ENCODE data around the gene SLC23A3.

The SLC23A3 gene

GRCh38 chr2:219169930-219170654 lies at the start of gene SLC23A3:
TSS of gene SLC23A3 (minus strand) at chr2:219170029. CDS start at chr2:219169984, 45 bp downstream.
- no peak for DNase-seq

GRCh38 chr2:219218732-219219701 lies 49.2 kb upstream of the SLC23A3 start, which contains the start of gene ABCB6:
TSS of gene ABCB6 (minus strand) at chr2:219218958. CDS start at chr2:219218673, 285 bp downstream.
- DNase-seq: peak; percentile 99

- DNase-seq: peak; percentile 85
Measured at GRCh38 chr2:219218217-219218731, 48.4 kb upstream of the SLC23A3 start.

- no peak for DNase-seq
Measured at GRCh38 chr2:219216535-219216915, 46.7 kb upstream of the SLC23A3 start.

GRCh38 chr2:219215871-219216534 lies 46.2 kb upstream of the SLC23A3 start:
- no peak for DNase-seq

GRCh38 chr2:219214786-219215185 lies 45.0 kb upstream of the SLC23A3 start:
- no peak for DNase-seq

GRCh38 chr2:219214141-219214540 lies 44.3 kb upstream of the SLC23A3 start:
- DNase-seq: no peak

- no peak for DNase-seq
Measured at GRCh38 chr2:219213486-219214071, 43.8 kb upstream of the SLC23A3 start.

- no peak for DNase-seq
Measured at GRCh38 chr2:219213026-219213415, 43.2 kb upstream of the SLC23A3 start.

GRCh38 chr2:219210886-219211362 lies 41.1 kb upstream of the SLC23A3 start:
- DNase-seq: no peak

- no peak for DNase-seq
Measured at GRCh38 chr2:219210196-219210885, 40.5 kb upstream of the SLC23A3 start.

GRCh38 chr2:219209236-219210195 lies 39.7 kb upstream of the SLC23A3 start:
- no peak for DNase-seq

- DNase-seq: no peak
Measured at GRCh38 chr2:219207884-219208740, 38.3 kb upstream of the SLC23A3 start.

- no peak for DNase-seq
Measured at GRCh38 chr2:219207134-219207883, 37.5 kb upstream of the SLC23A3 start.

- peak; percentile 96 for DNase-seq
Measured at GRCh38 chr2:219206328-219207133, 36.7 kb upstream of the SLC23A3 start, which contains the start of gene ZFAND2B. TSS of gene ZFAND2B (plus strand) at chr2:219206782. CDS start at chr2:219206988, 206 bp downstream.

GRCh38 chr2:219205981-219206327 lies 36.1 kb upstream of the SLC23A3 start:
- DNase-seq: no peak

- DNase-seq: no peak
Measured at GRCh38 chr2:219205165-219205538, 35.3 kb upstream of the SLC23A3 start.

Measured in left hindlimb (tissue), 1 donor.